Stomach (tissue), 4 donors: ENCODE results near the gene OMP.

ENCODE experiments used
- POLR2A ChIP-seq, 4 donors: fragments of 450-650 bp; IDR thresholded peaks; one replicate each; pipeline ENCODE4 v1.6.1; 2016; ENCODE audit warnings: antibody characterized with exemption in 4 of 4, control low read depth in 2 of 4, mild to moderate bottlenecking in 1 of 4, moderate library complexity in 1 of 4
- TF ChIP-seq, protein P1 (sequence below), 7 experiments: fragments of 450-650 bp in 4 of 7; fragments of 200-600 bp in 3 of 7; sonication (generic) in 3 of 7; IDR thresholded peaks; one replicate each; pipeline ENCODE4 v1.5.1; 2016 to 2019; ENCODE audit warnings: antibody characterized with exemption in 7 of 7, control low read depth in 2 of 7, mild to moderate bottlenecking in 1 of 7

DNA sequence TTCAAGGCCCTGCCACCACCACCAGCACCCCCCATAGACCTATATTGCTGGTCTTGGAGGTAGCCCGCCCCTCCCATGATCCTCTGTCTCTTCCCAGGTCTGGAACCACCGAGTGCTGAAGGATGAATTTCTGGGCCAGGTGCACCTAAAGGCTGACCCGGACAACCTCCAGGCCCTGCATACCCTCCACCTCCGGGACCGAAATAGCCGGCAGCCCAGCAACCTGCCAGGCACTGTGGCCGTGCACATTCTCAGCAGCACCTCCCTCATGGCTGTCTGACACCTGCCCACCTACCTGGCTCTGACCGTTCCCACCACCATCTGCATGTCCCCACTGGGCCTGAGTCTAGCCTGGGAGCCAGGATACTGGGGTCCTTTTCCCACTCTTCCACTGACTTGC, 21.0 kb downstream of the OMP start:
- no peak for TF ChIP-seq POLR2A (IDR thresholded peaks at IDR 0.05)
- TF ChIP-seq, protein P1, sequence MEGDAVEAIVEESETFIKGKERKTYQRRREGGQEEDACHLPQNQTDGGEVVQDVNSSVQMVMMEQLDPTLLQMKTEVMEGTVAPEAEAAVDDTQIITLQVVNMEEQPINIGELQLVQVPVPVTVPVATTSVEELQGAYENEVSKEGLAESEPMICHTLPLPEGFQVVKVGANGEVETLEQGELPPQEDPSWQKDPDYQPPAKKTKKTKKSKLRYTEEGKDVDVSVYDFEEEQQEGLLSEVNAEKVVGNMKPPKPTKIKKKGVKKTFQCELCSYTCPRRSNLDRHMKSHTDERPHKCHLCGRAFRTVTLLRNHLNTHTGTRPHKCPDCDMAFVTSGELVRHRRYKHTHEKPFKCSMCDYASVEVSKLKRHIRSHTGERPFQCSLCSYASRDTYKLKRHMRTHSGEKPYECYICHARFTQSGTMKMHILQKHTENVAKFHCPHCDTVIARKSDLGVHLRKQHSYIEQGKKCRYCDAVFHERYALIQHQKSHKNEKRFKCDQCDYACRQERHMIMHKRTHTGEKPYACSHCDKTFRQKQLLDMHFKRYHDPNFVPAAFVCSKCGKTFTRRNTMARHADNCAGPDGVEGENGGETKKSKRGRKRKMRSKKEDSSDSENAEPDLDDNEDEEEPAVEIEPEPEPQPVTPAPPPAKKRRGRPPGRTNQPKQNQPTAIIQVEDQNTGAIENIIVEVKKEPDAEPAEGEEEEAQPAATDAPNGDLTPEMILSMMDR (IDR thresholded peaks at IDR 0.05) = no peak
